ENCODE measurements around the gene DNAAF1.

Gene DNAAF1

GRCh38 chr16:84177741-84178073 is 32.6 kb downstream of the DNAAF1 start:
- H3K9ac ChIP-seq (ENCODE audit: low read length) = no peak overlapping the region

GRCh38 chr16:84178146-84178765 is 33.1 kb downstream of the DNAAF1 start:
- Histone ChIP-seq H3K79me2 (ENCODE audit: low read length) (no peaks in the 10 kb centered on the region), H3K27me3 (ENCODE audit: low read depth, low read length) (peaks cover 5% of the 10 kb centered on the region; the same call in 1 of the 2 replicates), H3K4me3 (ENCODE audit: low read length) (no peak overlapping the region), H3K4me2 (ENCODE audit: low read length) (no peak overlapping the region), H2AFZ (ENCODE audit: low read depth, low read length) (no peak overlapping the region), H4K20me1 (ENCODE audit: insufficient read depth, low read length) (no peaks in the 10 kb centered on the region), H3K9me3 (ENCODE audit: insufficient read depth, low read length) (no peaks in the 10 kb centered on the region), H3K9ac (ENCODE audit: low read length) (no peak overlapping the region), H3K36me3 (replicated peaks; ENCODE audit: low read depth, low read length) (peaks cover 15% of the 10 kb centered on the region), H3K4me1 (ENCODE audit: low read length) (0 out of 2 replicates have a peak, but pooled peaks cover 2% of the 10 kb centered on the region), H3K27ac (ENCODE audit: low read length) (no peak overlapping the region)
- no peak for TF ChIP-seq CTCF (IDR thresholded peaks at IDR 0.05; ENCODE audit: low read depth, low read length)
- no peak for TF ChIP-seq EZH2phosphoT487 (IDR thresholded peaks at IDR 0.05; ENCODE audit: low read depth)

More at GRCh38 chr16:84177741-84178073, 32.6 kb downstream of the DNAAF1 start:
- no peak overlapping the region for H2AFZ ChIP-seq (ENCODE audit: low read depth, low read length)
- no peaks in the 10 kb centered on the region for H3K9me3 ChIP-seq (ENCODE audit: insufficient read depth, low read length)
- H3K27me3 ChIP-seq (ENCODE audit: low read depth, low read length) = peaks cover 5% of the 10 kb centered on the region; the same call in 1 of the 2 replicates
- H3K27ac ChIP-seq (ENCODE audit: low read length) = no peak overlapping the region
- 0 out of 2 replicates have a peak, but pooled peaks cover 2% of the 10 kb centered on the region for H3K4me1 ChIP-seq (ENCODE audit: low read length)
- TF ChIP-seq CTCF (IDR thresholded peaks at IDR 0.05; ENCODE audit: low read depth, low read length) (no peak), EZH2phosphoT487 (IDR thresholded peaks at IDR 0.05; ENCODE audit: low read depth) (no peak)
- no peaks in the 10 kb centered on the region for H4K20me1 ChIP-seq (ENCODE audit: insufficient read depth, low read length)
- H3K4me3 ChIP-seq (ENCODE audit: low read length) = no peak overlapping the region
- peaks cover 9% of the 10 kb centered on the region for H3K36me3 ChIP-seq (replicated peaks; ENCODE audit: low read depth, low read length)
- no peak overlapping the region for H3K4me2 ChIP-seq (ENCODE audit: low read length)
- no peaks in the 10 kb centered on the region for H3K79me2 ChIP-seq (ENCODE audit: low read length)

- Histone ChIP-seq H3K4me1 (ENCODE audit: low read length) (0 out of 2 replicates have a peak, but pooled peaks cover 2% of the 10 kb centered on the region), H3K4me3 (ENCODE audit: low read length) (no peak overlapping the region), H2AFZ (ENCODE audit: low read depth, low read length) (no peak overlapping the region), H3K9me3 (ENCODE audit: insufficient read depth, low read length) (no peaks in the 10 kb centered on the region), H3K4me2 (ENCODE audit: low read length) (no peak overlapping the region), H3K27me3 (ENCODE audit: low read depth, low read length) (peaks cover 1% of the 10 kb centered on the region; the same call in 1 of the 2 replicates), H3K36me3 (replicated peaks; ENCODE audit: low read depth, low read length) (peaks cover 16% of the 10 kb centered on the region), H4K20me1 (ENCODE audit: insufficient read depth, low read length) (no peaks in the 10 kb centered on the region), H3K79me2 (ENCODE audit: low read length) (no peaks in the 10 kb centered on the region; the same call in 1 of the 2 replicates), H3K27ac (ENCODE audit: low read length) (no peak overlapping the region), H3K9ac (ENCODE audit: low read length) (no peak overlapping the region)
- TF ChIP-seq CTCF (IDR thresholded peaks at IDR 0.05; ENCODE audit: low read depth, low read length) = no peak
- no peak for TF ChIP-seq EZH2phosphoT487 (IDR thresholded peaks at IDR 0.05; ENCODE audit: low read depth)
Measured at GRCh38 chr16:84178892-84179611, 33.9 kb downstream of the DNAAF1 start.

GRCh38 chr16:84179612-84180320 is 34.7 kb downstream of the DNAAF1 start:
- Histone ChIP-seq H3K36me3 (replicated peaks; ENCODE audit: low read depth, low read length) (peaks cover 16% of the 10 kb centered on the region), H3K79me2 (ENCODE audit: low read length) (peaks cover 4% of the 10 kb centered on the region; the same call in 1 of the 2 replicates), H3K4me1 (ENCODE audit: low read length) (0 out of 2 replicates have a peak, but pooled peaks cover 2% of the 10 kb centered on the region), H3K27ac (ENCODE audit: low read length) (no peak overlapping the region), H3K27me3 (ENCODE audit: low read depth, low read length) (no peaks in the 10 kb centered on the region), H3K4me3 (ENCODE audit: low read length) (no peak overlapping the region), H3K9ac (ENCODE audit: low read length) (no peak overlapping the region), H3K9me3 (ENCODE audit: insufficient read depth, low read length) (no peaks in the 10 kb centered on the region), H3K4me2 (ENCODE audit: low read length) (no peak overlapping the region), H2AFZ (ENCODE audit: low read depth, low read length) (no peak overlapping the region), H4K20me1 (ENCODE audit: insufficient read depth, low read length) (no peaks in the 10 kb centered on the region)
- TF ChIP-seq CTCF (IDR thresholded peaks at IDR 0.05; ENCODE audit: low read depth, low read length) (no peak), EZH2phosphoT487 (IDR thresholded peaks at IDR 0.05; ENCODE audit: low read depth) (no peak)

Data from OCI-LY3 (cell line).